Stomach (tissue), 9 donors: Measurements from ENCODE around the gene PKP4. TPM values are rescaled to one million over a fixed set of nuclear protein-coding genes. Genes with fewer than 3 reads are reported as not detected.

Experiments used
- DNase-seq, 2 donors: peaks; one replicate each; pipeline versions ENCODE4 v3.0.0 to v3.0.0-alpha.2; 2013 to 2019
- H3K27ac ChIP-seq, 5 donors: fragments of 200-600 bp in 4 of 5; sonication (generic) in 4 of 5; one replicate each; pipeline ENCODE4 v1.5.1; 2013 to 2019; ENCODE audit warnings: mild to moderate bottlenecking in 1 of 5, moderate library complexity in 1 of 5
- H3K27me3 ChIP-seq, 3 donors: fragments of 200-600 bp; sonication (generic); one replicate each; pipeline ENCODE4 v1.5.1; 2017 to 2019; ENCODE audit warnings: mixed run types in 1 of 3
- H3K36me3 ChIP-seq, 4 donors: fragments of 200-600 bp; sonication (generic); 1 replicate in 3 of 4; 2 replicates in 1 of 4; pipeline ENCODE4 v1.5.1; 2016 to 2019
- H3K4me1 ChIP-seq, 4 donors: fragments of 200-600 bp; sonication (generic); one replicate each; pipeline ENCODE4 v1.5.1; 2016 to 2019
- H3K4me3 ChIP-seq, 4 donors: fragments of 200-600 bp; sonication (generic) in 3 of 4; one replicate each; pipeline ENCODE4 v1.5.1; 2016 to 2019; ENCODE audit warnings: mild to moderate bottlenecking in 1 of 4
- H3K9me3 ChIP-seq, 4 donors: fragments of 200-600 bp; sonication (generic); one replicate each; pipeline ENCODE4 v1.5.1; 2016 to 2019
- EP300 ChIP-seq: sonication (generic); formaldehyde crosslinking; IDR thresholded peaks from one replicate; pipeline ENCODE4 v1.6.1; 2017; ENCODE audit warnings: antibody characterized with exemption
- POLR2A ChIP-seq, 4 donors: fragments of 450-650 bp; IDR thresholded peaks; one replicate each; pipeline ENCODE4 v1.6.1; 2016; ENCODE audit warnings: antibody characterized with exemption in 4 of 4, control low read depth in 2 of 4, mild to moderate bottlenecking in 1 of 4, moderate library complexity in 1 of 4
- POLR2AphosphoS5 ChIP-seq, 3 donors: sonication (generic); formaldehyde crosslinking; IDR thresholded peaks; one replicate each; pipeline ENCODE4 v1.6.1; 2016; ENCODE audit warnings: antibody characterized with exemption in 3 of 3
- WGBS, 5 donors: extraction: QIAGEN DNeasy Blood & Tissue Kit in 3 of 5; methylation state at CpG; one replicate each; pipeline versions ENCODE4 v1.1.5 to v1.1.7; 2013 to 2018; 5-methylcytosine and 5-hydroxymethylcytosine counted together
- intact Hi-C: fragments of 100-400 bp; cut with DNase I; formaldehyde crosslinking; loops from one replicate; pipeline ENCODE4 v1.15.1; 2023; ENCODE audit warnings: low total_unique reads
- polyA plus RNA-seq, 3 donors: library from polyadenylated mRNA; stranded (reverse); fragments of 200-250 nt; gene quantifications; one replicate each; pipeline ENCODE4 v1.2.3, GENCODE V29; 2013
- total RNA-seq, 5 donors: library from RNA; depleted of rRNA; stranded (reverse); fragments of >200 nt; gene quantifications; one replicate each; pipeline versions ENCODE4 v1.1.0 to v1.2.3, GENCODE V29; 2014 to 2016
- TF ChIP-seq, protein P1 (sequence below), 7 experiments: fragments of 450-650 bp in 4 of 7; fragments of 200-600 bp in 3 of 7; sonication (generic) in 3 of 7; IDR thresholded peaks; one replicate each; pipeline ENCODE4 v1.5.1; 2016 to 2019; ENCODE audit warnings: antibody characterized with exemption in 7 of 7, control low read depth in 2 of 7, mild to moderate bottlenecking in 1 of 7
- donor health status: healthy with polysubstance abuse.
- donor health status: Bipolar disorder and iron deficiency.
- donor health status: healthy.

PKP4 gene
- total and polyA plus RNA-seq, 8 donors = 20.5 to 223 (median 75.8) TPM

DNA sequence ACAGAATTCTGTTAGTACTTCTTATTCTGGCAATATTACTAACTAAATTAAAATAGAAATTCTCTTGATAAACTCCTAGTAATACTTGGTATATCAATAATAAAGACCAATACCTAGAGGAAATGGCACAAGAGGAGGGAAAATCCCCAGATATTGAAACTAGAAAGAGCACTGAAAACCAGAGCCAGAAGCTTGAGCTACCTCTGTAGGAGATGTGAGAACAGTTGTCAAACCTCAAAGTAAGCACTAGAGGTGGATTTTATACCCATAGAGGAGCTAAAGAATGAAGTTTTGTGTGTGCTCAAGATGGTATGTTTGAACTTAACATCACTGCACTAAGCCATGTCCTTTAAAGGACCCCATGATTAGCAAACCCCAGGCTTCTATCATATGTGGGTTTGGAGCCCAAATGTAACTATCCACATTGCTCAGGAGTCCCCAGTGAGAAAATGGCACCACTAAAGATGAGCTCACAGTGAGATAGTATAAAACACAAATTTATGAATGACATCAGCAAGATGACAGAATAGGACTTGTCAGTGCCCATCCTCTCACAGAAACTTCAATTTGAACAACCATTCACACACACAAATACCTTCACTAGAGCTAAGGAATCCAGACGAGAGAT is 122.1 kb downstream of the PKP4 start:
- 84 to 100% (median 97%) methylated on average over 1 of the region's 1 CpG for WGBS, 5 donors
- Histone ChIP-seq H3K9me3 (no peaks in the 10 kb centered on the region), H3K27ac (no peak overlapping the region), H3K4me1 (no peaks in the 10 kb centered on the region), H3K36me3 (peaks cover 0 to 14% (median 7%) of the 10 kb centered on the region in 4 donors), H3K4me3 (no peak overlapping the region), H3K27me3 (no peaks in the 10 kb centered on the region)
- no peak for DNase-seq
- TF ChIP-seq EP300 = no peak
- TF ChIP-seq, protein P1, sequence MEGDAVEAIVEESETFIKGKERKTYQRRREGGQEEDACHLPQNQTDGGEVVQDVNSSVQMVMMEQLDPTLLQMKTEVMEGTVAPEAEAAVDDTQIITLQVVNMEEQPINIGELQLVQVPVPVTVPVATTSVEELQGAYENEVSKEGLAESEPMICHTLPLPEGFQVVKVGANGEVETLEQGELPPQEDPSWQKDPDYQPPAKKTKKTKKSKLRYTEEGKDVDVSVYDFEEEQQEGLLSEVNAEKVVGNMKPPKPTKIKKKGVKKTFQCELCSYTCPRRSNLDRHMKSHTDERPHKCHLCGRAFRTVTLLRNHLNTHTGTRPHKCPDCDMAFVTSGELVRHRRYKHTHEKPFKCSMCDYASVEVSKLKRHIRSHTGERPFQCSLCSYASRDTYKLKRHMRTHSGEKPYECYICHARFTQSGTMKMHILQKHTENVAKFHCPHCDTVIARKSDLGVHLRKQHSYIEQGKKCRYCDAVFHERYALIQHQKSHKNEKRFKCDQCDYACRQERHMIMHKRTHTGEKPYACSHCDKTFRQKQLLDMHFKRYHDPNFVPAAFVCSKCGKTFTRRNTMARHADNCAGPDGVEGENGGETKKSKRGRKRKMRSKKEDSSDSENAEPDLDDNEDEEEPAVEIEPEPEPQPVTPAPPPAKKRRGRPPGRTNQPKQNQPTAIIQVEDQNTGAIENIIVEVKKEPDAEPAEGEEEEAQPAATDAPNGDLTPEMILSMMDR (IDR thresholded peaks at IDR 0.05) = no peak
- TF ChIP-seq POLR2AphosphoS5 (IDR thresholded peaks at IDR 0.05) = no peak
- no peak for TF ChIP-seq POLR2A (IDR thresholded peaks at IDR 0.05)
- intact Hi-C loops = no loop called here

DNA sequence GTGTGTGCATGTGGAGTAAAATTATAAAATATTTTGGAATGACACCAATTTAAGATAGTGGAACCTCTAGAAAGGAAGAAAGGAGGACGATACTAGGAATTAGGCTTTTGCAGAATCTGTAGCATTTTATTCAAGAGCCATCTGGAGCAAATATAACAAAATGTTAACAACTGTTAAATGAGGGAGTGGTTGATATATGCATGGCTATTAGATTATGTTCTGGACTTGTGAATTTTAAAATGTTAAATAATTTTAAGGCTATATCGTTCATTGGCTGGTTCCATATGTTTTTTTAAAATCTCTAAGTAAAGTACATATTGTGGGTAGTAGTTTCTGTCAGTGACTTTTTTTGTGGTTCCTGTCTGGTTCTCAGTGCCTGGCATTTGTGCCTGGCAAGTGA is 123.2 kb downstream of the PKP4 start:
- intact Hi-C loops = no loop called here
- no peak for TF ChIP-seq EP300
- no peak for TF ChIP-seq POLR2AphosphoS5 (IDR thresholded peaks at IDR 0.05)
- TF ChIP-seq, protein P1 (IDR thresholded peaks at IDR 0.05) = no peak
- no peak for TF ChIP-seq POLR2A (IDR thresholded peaks at IDR 0.05)
- no peaks in the 10 kb centered on the region for H3K9me3 ChIP-seq
- H3K4me1 ChIP-seq = no peaks in the 10 kb centered on the region
- H3K27ac ChIP-seq = no peak overlapping the region
- DNase-seq = no peak
- H3K27me3 ChIP-seq = no peaks in the 10 kb centered on the region
- H3K4me3 ChIP-seq = no peak overlapping the region
- H3K36me3 ChIP-seq = peaks cover 0 to 19% (median 10%) of the 10 kb centered on the region in 4 donors
- 92 to 99% (median 96%) methylated on average over 2 of the region's 2 CpGs for WGBS, 5 donors

DNA sequence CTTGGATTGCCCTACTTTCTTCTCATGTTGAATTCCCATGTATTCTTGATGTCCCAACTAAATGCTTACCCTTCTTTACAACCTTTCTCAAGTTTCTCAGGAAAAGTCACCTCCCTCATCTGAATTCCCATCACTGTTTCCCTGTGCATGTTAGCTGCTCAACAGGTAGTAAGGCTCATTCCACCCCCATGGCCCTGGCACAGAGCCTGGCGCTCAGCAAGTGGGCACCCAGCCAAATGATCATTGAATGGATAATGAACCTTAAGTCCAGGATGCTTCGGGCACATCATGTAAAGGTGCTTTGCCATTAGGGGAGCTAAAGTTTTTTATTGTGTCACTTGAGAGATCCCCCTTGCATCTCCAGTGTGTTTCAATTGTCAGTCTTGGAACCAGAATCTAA is 124.0 kb downstream of the PKP4 start:
- Histone ChIP-seq H3K4me3 (no peak overlapping the region), H3K4me1 (no peaks in the 10 kb centered on the region), H3K9me3 (no peaks in the 10 kb centered on the region), H3K27me3 (no peaks in the 10 kb centered on the region), H3K36me3 (peaks cover 0 to 19% (median 10%) of the 10 kb centered on the region in 4 donors), H3K27ac (no peak overlapping the region)
- intact Hi-C loops = no loop called here
- WGBS, 5 donors = 90 to 100% (median 92%) methylated on average over 2 of the region's 2 CpGs
- no peak for DNase-seq
- TF ChIP-seq POLR2A (IDR thresholded peaks at IDR 0.05) = no peak
- TF ChIP-seq POLR2AphosphoS5 (IDR thresholded peaks at IDR 0.05) = no peak
- no peak for TF ChIP-seq EP300

DNA sequence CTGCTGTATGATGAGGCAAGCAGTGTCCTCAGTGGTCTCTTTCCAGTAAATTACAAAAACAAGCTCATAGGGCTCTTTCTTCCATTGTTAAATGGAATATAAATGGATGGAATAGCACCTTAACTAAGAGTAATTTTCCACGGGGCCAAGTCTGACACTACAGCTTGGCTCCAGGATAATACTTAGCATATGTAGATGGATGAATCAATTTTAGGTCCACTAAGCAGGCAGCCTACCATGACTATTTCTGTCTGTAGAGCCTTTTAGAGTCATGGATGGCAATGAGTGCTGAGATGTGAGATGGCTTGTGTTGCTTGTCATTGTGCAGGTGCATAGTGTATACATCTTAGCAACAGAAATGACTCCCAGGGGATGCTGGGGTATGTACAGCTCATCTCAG is 125.9 kb downstream of the PKP4 start:
- intact Hi-C loops = no loop called here
- peaks cover 0 to 7% (median 0%) of the 10 kb centered on the region in 4 donors for H3K4me1 ChIP-seq
- no peaks in the 10 kb centered on the region for H3K9me3 ChIP-seq
- no peak overlapping the region for H3K4me3 ChIP-seq
- H3K27me3 ChIP-seq = no peaks in the 10 kb centered on the region
- peaks cover 0 to 15% (median 6%) of the 10 kb centered on the region in 4 donors for H3K36me3 ChIP-seq
- H3K27ac ChIP-seq = no peak overlapping the region
- no peak for TF ChIP-seq EP300
- TF ChIP-seq POLR2A (IDR thresholded peaks at IDR 0.05) = no peak
- no peak for TF ChIP-seq POLR2AphosphoS5 (IDR thresholded peaks at IDR 0.05)
- TF ChIP-seq, protein P1 (IDR thresholded peaks at IDR 0.05) = no peak
- DNase-seq = no peak
- WGBS, 5 donors = 86 to 100% (median 93%) methylated on average over 1 of the region's 1 CpG

DNA sequence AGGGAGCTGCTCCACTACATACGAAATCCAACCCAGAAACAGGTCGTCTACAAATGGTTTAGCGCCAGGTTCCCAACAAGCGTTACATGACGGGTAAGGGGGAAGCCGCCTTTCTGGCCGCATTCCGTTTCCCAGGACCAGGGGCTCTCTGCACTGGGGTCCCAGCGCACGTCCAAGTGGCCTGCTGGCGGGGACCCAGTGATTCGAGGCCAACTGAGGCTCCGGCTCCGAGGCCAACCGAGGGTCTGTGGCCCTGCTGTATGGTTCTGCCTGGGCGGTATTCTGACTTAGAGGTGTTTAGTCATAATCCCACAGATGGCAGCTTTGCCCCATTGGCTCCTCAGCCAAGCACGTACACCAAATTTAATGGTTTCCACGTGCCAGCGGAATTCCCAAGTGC is 127.2 kb downstream of the PKP4 start:
- intact Hi-C loops = no loop called here
- Histone ChIP-seq H3K27me3 (no peaks in the 10 kb centered on the region), H3K27ac (no peak overlapping the region), H3K4me1 (peaks cover 0 to 7% (median 0%) of the 10 kb centered on the region in 4 donors), H3K9me3 (no peaks in the 10 kb centered on the region), H3K4me3 (no peak overlapping the region), H3K36me3 (peaks cover 0 to 14% (median 6%) of the 10 kb centered on the region in 4 donors)
- 94 to 99% (median 98%) methylated on average over 15 to 19 of the region's 19 CpGs for WGBS, 5 donors
- DNase-seq = no peak
- TF ChIP-seq POLR2A (IDR thresholded peaks at IDR 0.05) = no peak
- TF ChIP-seq EP300 = no peak
- TF ChIP-seq, protein P1 (IDR thresholded peaks at IDR 0.05) = no peak
- no peak for TF ChIP-seq POLR2AphosphoS5 (IDR thresholded peaks at IDR 0.05)
